Neural progenitor cell (in vitro differentiated cells): ENCODE measurements around the gene PSMA7.

Experiments used
- CTCF ChIP-seq: fragments of 200-600 bp; sonication (generic); IDR thresholded peaks from 2 replicates; pipeline ENCODE4 v1.5.1; 2017; ENCODE audit warnings: antibody characterized with exemption, mild to moderate bottlenecking
- EZH2 ChIP-seq: fragments of 200-600 bp; sonication (generic); IDR thresholded peaks from 2 replicates; pipeline ENCODE4 v1.6.1; 2017; ENCODE audit warnings: antibody characterized with exemption, mild to moderate bottlenecking, moderate library complexity
- EZH2phosphoT487 ChIP-seq: fragments of 200-600 bp; sonication (generic); IDR thresholded peaks from 2 replicates; pipeline ENCODE4 v1.6.1; 2017; ENCODE audit warnings: antibody characterized with exemption

DNA sequence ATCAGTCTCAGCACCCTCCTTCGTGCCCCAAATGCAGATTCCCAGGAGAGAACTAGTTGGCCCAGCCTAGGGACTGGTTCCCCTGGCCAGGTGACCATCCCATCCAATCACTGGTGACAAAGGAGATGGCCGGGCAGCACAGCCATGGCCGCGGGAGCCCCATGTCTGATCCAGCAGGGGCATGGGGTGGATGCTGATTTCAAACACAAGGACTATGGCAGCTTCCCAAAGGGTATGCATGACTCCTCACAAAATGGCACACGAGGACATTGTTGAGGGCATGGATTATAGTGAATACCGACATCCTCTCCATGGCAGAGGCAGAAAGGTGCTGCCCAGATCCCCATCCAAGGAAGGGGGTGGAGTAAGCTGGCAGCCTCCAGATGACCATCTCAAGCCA, 30.8 kb downstream of the PSMA7 start:
- TF ChIP-seq CTCF (no peak), EZH2 (no peak), EZH2phosphoT487 (no peak)
